Suppressor macrophage treated with lipopolysaccharide for 4 hours (primary cell): ENCODE results near the gene DAD1.
"Not testable (repeated sequence)": the region's sequence is repeated elsewhere in the genome, so short reads cannot be mapped to it uniquely, and the experiment has no call there.

Experiments
- DNase-seq: peaks from one replicate; pipeline ENCODE4 v3.0.0-alpha.2; 2020

The DAD1 gene

GRCh38 chr14:22598099-22598895 lies 9.3 kb upstream of the DAD1 start, which contains the start of gene ABHD4:
ABHD4 (plus strand) TSS chr14:22598300; CDS start chr14:22598307, 7 bp downstream.
- peak; percentile 79 for DNase-seq

GRCh38 chr14:22597771-22598098 lies 8.7 kb upstream of the DAD1 start:
- no peak for DNase-seq

GRCh38 chr14:22597265-22597664 lies 8.2 kb upstream of the DAD1 start:
- no peak for DNase-seq

- DNase-seq, result no peak
These were observed 7.4 kb upstream of the DAD1 start for GRCh38 chr14:22596354-22596879.

GRCh38 chr14:22594156-22594716 lies 5.2 kb upstream of the DAD1 start:
- no peak for DNase-seq

GRCh38 chr14:22593601-22594000 lies 4.6 kb upstream of the DAD1 start:
- DNase-seq, result no peak

- no peak for DNase-seq
These were observed 4.2 kb upstream of the DAD1 start for GRCh38 chr14:22593189-22593588.

- no peak for DNase-seq
These were observed 413 bp downstream of the DAD1 start for GRCh38 chr14:22588526-22589095.

GRCh38 chr14:22587677-22588422 lies 1.2 kb downstream of the DAD1 start:
- DNase-seq, result not testable (repeated sequence)

GRCh38 chr14:22587247-22587646 lies 1.8 kb downstream of the DAD1 start:
- DNase-seq, result no peak

- DNase-seq, result no peak
These were observed 5.0 kb downstream of the DAD1 start for GRCh38 chr14:22583994-22584393.

- DNase-seq, result no peak
These were observed 8.4 kb downstream of the DAD1 start for GRCh38 chr14:22580625-22581024.

GRCh38 chr14:22579881-22580280 lies 9.1 kb downstream of the DAD1 start:
- DNase-seq, result no peak

GRCh38 chr14:22579236-22579635 lies 9.8 kb downstream of the DAD1 start:
- DNase-seq, result no peak

- DNase-seq, result peak; percentile 42
These were observed 11.6 kb downstream of the DAD1 start for GRCh38 chr14:22577334-22577908.

- peak; percentile 38 for DNase-seq
These were observed 15.2 kb downstream of the DAD1 start for GRCh38 chr14:22573804-22574203.

GRCh38 chr14:22572562-22573058 lies 16.4 kb downstream of the DAD1 start:
- peak; percentile 56 for DNase-seq

- peak; percentile 89 for DNase-seq
These were observed 18.7 kb downstream of the DAD1 start for GRCh38 chr14:22570132-22570949.

GRCh38 chr14:22569737-22570131 lies 19.3 kb downstream of the DAD1 start:
- DNase-seq, result no peak

- DNase-seq, result no peak
These were observed 19.8 kb downstream of the DAD1 start for GRCh38 chr14:22569106-22569736.

- DNase-seq, result no peak
These were observed 21.6 kb downstream of the DAD1 start for GRCh38 chr14:22567437-22567836.
